ENCODE results near the gene TPPP.

The TPPP gene

DNA sequence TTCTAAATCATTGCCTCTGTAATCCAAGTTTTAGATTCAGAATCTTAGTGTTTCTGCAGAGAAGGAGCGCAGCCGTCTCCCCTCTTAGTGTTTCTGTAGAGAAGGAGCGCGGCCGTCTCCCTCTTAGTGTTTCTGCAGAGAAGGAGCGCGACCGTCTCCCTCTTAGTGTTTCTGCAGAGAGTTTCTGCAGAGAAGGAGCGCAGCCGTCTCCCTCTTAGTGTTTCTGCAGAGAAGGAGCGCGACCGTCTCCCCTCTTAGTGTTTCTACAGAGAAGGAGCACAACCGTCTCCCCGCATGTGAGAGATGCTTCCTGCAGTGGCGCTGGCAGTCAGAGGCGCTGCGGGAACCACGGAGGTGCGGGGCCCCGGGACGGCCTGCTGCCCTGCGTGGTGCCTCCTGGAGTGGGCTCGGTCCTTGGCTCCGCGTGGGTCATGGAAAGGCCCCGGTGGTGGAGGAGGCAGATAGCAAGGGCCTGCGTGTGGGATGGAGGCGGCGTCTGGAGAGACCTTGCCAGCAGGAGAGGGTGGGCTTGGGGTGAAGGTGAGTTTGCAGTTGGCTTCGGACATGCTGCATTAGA lies 70.1 kb downstream of the TPPP start:
- no peak for DNase-seq

DNA sequence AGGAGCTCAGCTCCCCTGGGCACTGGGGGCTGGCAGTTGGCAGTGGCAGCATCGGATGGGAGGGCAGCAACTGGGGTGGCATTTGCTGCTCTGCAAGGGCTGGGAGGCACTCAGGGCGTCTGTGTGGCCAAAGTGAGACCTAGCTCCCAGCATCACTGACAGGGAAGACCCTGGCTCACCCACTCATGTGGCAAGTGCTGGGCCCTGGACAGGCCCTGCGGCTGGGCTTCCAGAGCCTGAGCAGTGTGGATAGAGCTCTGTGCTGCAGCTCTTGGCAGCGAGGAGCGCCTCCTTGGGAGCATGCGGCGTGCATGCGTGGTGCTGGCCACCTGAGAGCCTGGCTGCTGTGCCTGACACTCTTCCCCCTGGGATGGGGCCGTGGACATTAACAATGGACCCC lies 70.8 kb downstream of the TPPP start:
- no peak for DNase-seq

DNA sequence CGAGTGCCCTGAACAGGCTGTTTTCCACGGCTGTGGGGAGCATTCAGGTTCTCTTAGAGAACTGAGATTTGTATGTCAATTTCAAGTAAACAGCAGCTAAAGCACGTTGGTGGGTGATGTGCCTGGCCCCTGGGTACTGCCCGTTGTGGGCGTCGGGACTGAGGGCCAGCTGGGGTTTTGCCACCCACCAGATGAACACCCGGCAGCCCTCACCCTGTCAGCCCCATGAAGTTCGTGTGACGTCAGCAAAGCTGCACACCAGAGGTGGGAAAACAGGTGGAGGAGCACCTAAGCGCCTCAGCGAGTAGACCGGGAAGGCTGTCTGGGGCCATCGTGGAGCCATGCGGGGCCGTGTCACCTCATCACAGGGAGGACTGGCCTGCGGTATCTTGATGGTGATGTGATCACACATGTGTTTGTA lies 71.8 kb downstream of the TPPP start:
- no peak for DNase-seq

DNA sequence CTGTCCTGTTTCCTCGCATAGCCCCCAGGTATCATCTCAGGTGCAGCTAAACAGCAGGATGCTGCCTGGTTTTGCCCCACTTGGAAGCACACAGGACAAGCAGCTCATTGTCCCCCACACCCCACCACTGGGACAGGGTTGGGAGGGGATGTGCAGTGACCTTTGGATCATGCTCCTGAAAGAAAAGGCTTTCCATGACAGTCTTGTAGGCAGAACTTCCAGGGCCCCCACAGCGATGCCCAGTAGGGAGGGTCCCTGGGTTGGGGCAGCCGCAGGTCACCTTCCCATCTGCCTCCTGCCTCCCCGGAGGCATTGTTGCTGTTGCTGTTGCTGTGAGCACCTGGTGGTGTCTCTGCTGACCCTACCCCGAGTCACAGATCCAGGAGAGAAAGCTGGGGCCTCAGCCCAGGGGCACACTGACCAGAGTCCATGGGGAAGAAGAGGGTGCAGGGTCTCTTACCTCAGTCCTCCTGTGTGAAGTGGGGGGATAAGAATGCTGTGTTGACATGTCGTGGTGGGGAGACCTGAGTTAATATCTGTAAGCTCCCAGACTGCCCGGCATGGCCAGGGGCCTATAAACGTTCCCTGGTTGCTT lies 72.5 kb downstream of the TPPP start:
- no peak for DNase-seq

DNA sequence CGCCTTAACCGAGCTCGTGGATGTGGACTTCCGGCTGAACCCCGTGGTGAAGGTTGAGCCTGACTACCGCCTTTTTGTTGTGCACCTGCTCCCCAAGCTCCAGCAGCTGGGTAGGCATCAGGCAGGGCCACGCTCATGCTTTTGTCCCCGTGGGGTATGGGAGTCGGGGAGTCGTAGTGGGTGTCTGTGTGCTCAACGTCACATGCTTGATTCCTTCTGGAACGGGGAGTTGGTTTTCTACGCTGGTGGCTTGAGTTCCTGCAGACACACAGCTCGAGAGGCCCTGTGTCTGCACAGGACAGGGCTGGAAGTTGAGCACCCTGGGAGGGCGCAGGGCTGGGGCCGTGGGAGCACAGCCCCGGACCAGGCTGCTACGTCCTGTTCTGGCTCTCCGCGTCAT lies 73.0 kb downstream of the TPPP start:
- no peak for DNase-seq

- DNase-seq: no peak
These were observed 73.7 kb downstream of the TPPP start for GRCh38 chr5:619444-619843.

- DNase-seq: no peak
These were observed 74.7 kb downstream of the TPPP start for GRCh38 chr5:618450-618849.

DNA sequence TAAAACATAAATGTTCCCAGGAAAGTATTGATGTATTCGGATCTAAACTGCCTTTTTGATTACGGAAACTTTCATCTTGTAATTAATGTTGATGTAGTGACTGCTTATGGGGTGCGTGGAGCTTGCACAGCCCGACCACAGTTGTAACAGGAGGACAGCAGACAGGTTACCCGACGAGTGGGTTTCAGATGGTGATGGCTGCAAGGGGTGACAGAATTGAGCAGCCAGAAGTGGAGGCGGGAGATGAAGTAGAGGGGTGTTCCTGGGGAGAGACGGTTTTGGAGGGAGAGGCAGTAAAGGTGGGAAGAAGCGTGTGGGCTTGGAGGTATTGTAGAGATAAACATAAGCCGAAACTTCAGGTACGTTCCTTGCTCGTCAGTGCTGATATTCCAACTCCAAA lies 75.3 kb downstream of the TPPP start:
- no peak for DNase-seq

DNA sequence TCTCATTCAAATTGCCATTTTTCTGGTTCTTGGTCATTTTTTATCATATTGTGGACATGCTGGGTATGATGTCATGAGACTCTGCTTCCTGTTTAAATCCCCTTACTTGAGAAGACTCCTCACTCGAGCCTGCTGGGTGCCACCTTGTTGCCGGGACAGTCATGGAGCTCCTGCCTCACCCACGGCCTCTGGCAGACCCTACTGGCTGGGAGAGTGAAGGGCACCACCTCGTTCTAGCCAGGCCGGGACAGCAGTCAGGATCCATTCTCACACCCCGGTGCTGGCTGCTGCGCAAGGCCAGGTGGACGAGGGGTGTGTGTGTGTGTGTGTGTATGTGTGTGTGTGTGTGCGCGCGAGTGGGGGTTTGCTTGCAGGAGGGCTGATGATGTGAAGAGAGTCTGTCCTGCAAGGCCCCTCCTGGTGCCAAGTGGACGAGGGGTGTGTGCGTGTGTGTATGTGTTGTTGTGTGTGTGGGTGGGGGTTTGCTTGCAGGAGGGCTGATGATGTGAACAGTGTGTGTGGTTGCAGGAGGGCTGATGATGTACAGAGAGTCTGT lies 76.6 kb downstream of the TPPP start:
- DNase-seq: no peak

- no peak for DNase-seq
These were observed 80.4 kb downstream of the TPPP start for GRCh38 chr5:612498-613424.

DNA sequence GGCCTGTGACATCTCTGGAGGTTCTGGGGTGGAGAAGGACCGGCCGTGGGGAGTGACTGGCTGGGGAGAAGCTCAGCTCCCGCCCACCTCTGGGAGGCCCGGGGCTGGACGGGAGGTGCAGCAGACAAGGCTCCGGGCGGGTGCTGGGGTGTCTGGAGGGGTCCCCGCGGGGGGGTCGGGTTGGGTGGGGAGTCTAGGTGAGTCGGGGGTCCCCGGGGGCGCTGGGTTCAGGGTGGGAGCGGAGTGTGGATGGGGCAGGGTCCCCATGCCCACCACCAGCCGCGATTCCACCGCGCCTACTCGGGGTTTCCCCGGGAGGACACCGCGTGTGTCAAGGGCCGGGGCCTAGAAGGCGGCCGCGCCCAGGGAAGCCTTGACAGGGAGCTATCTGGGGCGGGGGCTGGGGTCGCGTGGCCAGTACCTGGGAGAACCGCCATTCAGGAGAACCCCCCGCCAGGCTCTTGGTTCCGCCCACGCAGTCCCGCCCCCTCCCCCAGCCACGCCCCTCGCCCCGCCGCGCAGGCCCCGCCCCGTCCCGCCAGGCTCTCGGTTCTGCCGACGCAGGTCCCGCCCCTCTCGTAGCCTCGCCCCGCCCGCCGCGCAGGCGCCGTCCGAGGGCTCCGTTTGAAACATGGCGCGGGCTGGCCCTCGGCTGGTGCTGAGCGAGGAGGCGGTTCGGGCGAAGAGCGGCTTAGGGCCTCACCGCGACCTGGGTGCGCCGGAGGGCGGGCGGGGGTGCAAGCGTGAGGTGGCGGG lies 81.2 kb downstream of the TPPP start, which contains the start of gene CEP72:
TSS of gene CEP72 (plus strand) at position 610 of the 756 bp plus-strand sequence. CDS start at position 632, 22 bp downstream.
- peak; percentile 96 for DNase-seq

DNA sequence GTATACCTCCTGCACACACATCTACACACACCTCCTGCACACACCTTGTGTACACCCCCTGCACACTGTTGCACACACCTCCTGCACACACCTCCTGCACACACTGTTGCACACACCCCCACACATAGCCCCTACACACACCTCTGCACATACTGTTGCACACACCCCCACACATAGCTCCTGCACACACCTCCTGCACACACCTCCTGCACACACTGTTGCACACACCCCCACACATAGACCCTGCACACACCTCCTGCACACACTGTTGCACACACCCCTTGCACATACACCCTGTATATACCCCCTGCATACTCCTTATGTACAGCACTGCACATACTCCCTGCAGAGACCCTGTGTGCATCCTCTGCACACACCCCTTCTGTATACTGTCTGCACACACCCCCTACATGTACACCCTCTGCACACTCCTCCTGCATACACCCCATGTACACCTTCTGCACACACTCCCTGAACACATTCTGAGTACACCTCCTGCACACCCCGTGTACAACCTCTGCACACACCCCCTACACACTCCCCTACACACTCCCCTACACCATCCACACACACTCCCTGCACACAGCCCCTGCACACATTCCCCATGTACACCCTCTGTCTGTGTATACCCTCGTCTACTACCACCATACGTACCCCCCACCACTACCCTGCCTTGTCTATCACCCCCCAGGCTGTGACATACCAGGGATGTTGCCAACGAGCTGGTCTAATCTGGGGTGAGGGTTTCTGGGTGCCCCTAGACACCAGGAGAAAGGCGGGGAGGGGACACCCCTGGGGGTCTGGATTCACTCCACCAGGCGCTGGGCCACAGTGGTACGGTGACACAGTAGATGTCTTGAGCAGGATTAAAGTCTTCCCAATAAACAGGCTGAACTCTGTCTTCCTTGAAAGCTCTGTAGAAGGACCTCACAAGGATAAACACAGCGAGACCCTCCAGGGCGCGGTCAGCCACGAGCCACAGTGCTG lies 82.1 kb downstream of the TPPP start:
- no peak for DNase-seq

GRCh38 chr5:610011-610743 lies 83.0 kb downstream of the TPPP start:
- DNase-seq: no peak
